ENCODE data around the gene FYB1.

DNA sequence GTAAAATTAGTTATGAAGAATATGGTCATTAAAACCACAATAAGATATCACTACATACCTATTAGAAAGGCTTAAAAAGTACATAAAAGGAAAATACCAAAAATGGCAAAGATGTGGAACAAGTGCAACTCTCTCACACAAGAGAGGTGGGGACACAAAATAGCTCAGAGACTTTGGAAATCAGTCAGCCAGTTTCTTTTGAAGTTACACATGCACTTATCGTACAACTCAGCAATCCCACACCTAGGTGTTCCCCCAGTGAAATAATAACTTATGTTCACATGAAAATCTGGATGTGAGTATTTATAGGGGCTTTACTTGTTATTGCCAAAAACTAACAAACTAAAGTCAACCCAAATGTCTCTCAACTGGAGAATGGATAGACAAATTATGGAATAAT is 135.4 kb downstream of the FYB1 start:
- TF ChIP-seq, protein P1, sequence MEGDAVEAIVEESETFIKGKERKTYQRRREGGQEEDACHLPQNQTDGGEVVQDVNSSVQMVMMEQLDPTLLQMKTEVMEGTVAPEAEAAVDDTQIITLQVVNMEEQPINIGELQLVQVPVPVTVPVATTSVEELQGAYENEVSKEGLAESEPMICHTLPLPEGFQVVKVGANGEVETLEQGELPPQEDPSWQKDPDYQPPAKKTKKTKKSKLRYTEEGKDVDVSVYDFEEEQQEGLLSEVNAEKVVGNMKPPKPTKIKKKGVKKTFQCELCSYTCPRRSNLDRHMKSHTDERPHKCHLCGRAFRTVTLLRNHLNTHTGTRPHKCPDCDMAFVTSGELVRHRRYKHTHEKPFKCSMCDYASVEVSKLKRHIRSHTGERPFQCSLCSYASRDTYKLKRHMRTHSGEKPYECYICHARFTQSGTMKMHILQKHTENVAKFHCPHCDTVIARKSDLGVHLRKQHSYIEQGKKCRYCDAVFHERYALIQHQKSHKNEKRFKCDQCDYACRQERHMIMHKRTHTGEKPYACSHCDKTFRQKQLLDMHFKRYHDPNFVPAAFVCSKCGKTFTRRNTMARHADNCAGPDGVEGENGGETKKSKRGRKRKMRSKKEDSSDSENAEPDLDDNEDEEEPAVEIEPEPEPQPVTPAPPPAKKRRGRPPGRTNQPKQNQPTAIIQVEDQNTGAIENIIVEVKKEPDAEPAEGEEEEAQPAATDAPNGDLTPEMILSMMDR (IDR thresholded peaks at IDR 0.05 in 2 of 3, conservative IDR thresholded peaks at IDR 0.05 in 1 of 3; ENCODE audit: borderline replicate concordance in 1 of 3, insufficient read depth in 1 of 3, low read depth in 2 of 3, low read length in 2 of 3): no peak
- TF ChIP-seq YY1 (IDR thresholded peaks at IDR 0.05; ENCODE audit: extremely low read depth, insufficient replicate concordance, low read depth, low read length) (no peak), POLR2A (IDR thresholded peaks at IDR 0.05; ENCODE audit: borderline replicate concordance, extremely low read depth, insufficient read depth, insufficient read length) (no peak), CEBPB (IDR thresholded peaks at IDR 0.05; ENCODE audit: low read depth) (no peak), SRF (IDR thresholded peaks at IDR 0.05; ENCODE audit: low read depth) (no peak), EZH2 (IDR thresholded peaks at IDR 0.05) (no peak), RAD21 (IDR thresholded peaks at IDR 0.05; ENCODE audit: low read depth) (no peak), TCF7L2 (IDR thresholded peaks at IDR 0.05; ENCODE audit: borderline replicate concordance, extremely low read depth, insufficient read depth, insufficient read length) (no peak)
- TF ChIP-seq, protein P2, sequence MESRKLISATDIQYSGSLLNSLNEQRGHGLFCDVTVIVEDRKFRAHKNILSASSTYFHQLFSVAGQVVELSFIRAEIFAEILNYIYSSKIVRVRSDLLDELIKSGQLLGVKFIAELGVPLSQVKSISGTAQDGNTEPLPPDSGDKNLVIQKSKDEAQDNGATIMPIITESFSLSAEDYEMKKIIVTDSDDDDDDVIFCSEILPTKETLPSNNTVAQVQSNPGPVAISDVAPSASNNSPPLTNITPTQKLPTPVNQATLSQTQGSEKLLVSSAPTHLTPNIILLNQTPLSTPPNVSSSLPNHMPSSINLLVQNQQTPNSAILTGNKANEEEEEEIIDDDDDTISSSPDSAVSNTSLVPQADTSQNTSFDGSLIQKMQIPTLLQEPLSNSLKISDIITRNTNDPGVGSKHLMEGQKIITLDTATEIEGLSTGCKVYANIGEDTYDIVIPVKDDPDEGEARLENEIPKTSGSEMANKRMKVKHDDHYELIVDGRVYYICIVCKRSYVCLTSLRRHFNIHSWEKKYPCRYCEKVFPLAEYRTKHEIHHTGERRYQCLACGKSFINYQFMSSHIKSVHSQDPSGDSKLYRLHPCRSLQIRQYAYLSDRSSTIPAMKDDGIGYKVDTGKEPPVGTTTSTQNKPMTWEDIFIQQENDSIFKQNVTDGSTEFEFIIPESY (IDR thresholded peaks at IDR 0.05; ENCODE audit: extremely low read depth, insufficient replicate concordance, low read length): no peak
- TF ChIP-seq, protein P3, sequence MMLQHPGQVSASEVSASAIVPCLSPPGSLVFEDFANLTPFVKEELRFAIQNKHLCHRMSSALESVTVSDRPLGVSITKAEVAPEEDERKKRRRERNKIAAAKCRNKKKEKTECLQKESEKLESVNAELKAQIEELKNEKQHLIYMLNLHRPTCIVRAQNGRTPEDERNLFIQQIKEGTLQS (IDR thresholded peaks at IDR 0.05): no peak
- TF ChIP-seq, protein P4, sequence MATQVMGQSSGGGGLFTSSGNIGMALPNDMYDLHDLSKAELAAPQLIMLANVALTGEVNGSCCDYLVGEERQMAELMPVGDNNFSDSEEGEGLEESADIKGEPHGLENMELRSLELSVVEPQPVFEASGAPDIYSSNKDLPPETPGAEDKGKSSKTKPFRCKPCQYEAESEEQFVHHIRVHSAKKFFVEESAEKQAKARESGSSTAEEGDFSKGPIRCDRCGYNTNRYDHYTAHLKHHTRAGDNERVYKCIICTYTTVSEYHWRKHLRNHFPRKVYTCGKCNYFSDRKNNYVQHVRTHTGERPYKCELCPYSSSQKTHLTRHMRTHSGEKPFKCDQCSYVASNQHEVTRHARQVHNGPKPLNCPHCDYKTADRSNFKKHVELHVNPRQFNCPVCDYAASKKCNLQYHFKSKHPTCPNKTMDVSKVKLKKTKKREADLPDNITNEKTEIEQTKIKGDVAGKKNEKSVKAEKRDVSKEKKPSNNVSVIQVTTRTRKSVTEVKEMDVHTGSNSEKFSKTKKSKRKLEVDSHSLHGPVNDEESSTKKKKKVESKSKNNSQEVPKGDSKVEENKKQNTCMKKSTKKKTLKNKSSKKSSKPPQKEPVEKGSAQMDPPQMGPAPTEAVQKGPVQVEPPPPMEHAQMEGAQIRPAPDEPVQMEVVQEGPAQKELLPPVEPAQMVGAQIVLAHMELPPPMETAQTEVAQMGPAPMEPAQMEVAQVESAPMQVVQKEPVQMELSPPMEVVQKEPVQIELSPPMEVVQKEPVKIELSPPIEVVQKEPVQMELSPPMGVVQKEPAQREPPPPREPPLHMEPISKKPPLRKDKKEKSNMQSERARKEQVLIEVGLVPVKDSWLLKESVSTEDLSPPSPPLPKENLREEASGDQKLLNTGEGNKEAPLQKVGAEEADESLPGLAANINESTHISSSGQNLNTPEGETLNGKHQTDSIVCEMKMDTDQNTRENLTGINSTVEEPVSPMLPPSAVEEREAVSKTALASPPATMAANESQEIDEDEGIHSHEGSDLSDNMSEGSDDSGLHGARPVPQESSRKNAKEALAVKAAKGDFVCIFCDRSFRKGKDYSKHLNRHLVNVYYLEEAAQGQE (IDR thresholded peaks at IDR 0.05; ENCODE audit: low read depth): no peak

All from HCT116 (cell line).